Right lobe of liver (tissue), 6 donors: Measurements from ENCODE around the gene HMGB1. TPM values are rescaled to one million over a fixed set of nuclear protein-coding genes. Genes with fewer than 3 reads are reported as not detected.
A peak's percentile ranks its signal among the peaks of the same experiment; 100 is the strongest.

Experiments used
- ATAC-seq, 4 donors: fragments of 200-7000 bp; cut with Tn5 transposase; one replicate each; pipeline ENCODE4 v1.9.1; 2020; ENCODE audit warnings: mild to moderate bottlenecking in 4 of 4, moderate library complexity in 4 of 4
- DNase-seq, 3 donors: peaks; one replicate each; pipeline ENCODE4 v3.0.0-alpha.2; 2020
- H3K27ac ChIP-seq, 3 donors: fragments of 200-600 bp; one replicate each; pipeline ENCODE4 v1.8.0; 2022
- H3K27me3 ChIP-seq, 2 donors: fragments of 200-600 bp; one replicate each; pipeline ENCODE4 v1.8.0; 2022
- H3K36me3 ChIP-seq, 4 donors: fragments of 200-600 bp; sonication (generic) in 1 of 4; one replicate each; pipeline versions ENCODE4 v1.5.1 to v1.8.0; 2017 to 2022; ENCODE audit warnings: control low read depth in 1 of 4
- H3K4me1 ChIP-seq, 4 donors: fragments of 200-600 bp; sonication (generic) in 1 of 4; one replicate each; pipeline versions ENCODE4 v1.5.1 to v1.8.0; 2017 to 2022; ENCODE audit warnings: control low read depth in 1 of 4
- H3K4me3 ChIP-seq, 3 donors: fragments of 200-600 bp; one replicate each; pipeline ENCODE4 v1.8.0; 2022
- H3K9me3 ChIP-seq, 4 donors: fragments of 200-600 bp; sonication (generic) in 1 of 4; one replicate each; pipeline versions ENCODE4 v1.5.1 to v1.8.0; 2017 to 2022; ENCODE audit warnings: control low read depth in 1 of 4
- POLR2A ChIP-seq: fragments of 450-650 bp; IDR thresholded peaks from one replicate; pipeline ENCODE4 v1.6.1; 2017; ENCODE audit warnings: antibody characterized with exemption, mild to moderate bottlenecking
- WGBS: methylation state at CpG from one replicate; pipeline ENCODE4 v1.1.6; 2018; ENCODE audit warnings: low coverage, low lambda C conversion rate; ENCODE audit not compliant: insufficient coverage; ENCODE audit errors: missing lambda C conversion rate; 5-methylcytosine and 5-hydroxymethylcytosine counted together
- intact Hi-C, 2 donors: fragments of 100-400 bp; cut with DNase I; formaldehyde crosslinking; loops; one replicate each; pipeline versions ENCODE4 v1.11.2 to v1.14.1; 2022
- total RNA-seq, 6 experiments: library from RNA; depleted of rRNA in 2 of 6; stranded (reverse); fragments of >200 nt in 2 of 6; fragmentation: NEBNext Ultra II Directional in 3 of 6; extraction: Animal tissue kit (Norgen Biotek cat#: 25700) in 3 of 6; gene quantifications; one replicate each; pipeline versions ENCODE4 v1.1.0 to v1.2.4, GENCODE V29; 2016 to 2023
- TF ChIP-seq, protein P1 (sequence below), 4 donors: fragments of 200-600 bp in 3 of 4; fragments of 450-650 bp in 1 of 4; IDR thresholded peaks; one replicate each; pipeline versions ENCODE4 v1.5.1 to v1.8.0; 2016 to 2022; ENCODE audit warnings: antibody characterized with exemption in 4 of 4, mild to moderate bottlenecking in 2 of 4
- donor health status: DM: no; HTN: yes; CAD: no.
- donor health status: DM: no; HTN: no; CAD: no.
- donor health status: DM: no; HTN: no; CAD: no.
- donor health status: DM: no; HTN: yes; CAD: no.
- donor health status: DM: no; HTN: yes; CAD: no.

HMGB1 gene
- total RNA-seq, 6 experiments from 2014 or later: 80.6 to 167 (median 107) TPM

GRCh38 chr13:30431269-30431940, 34.3 kb downstream of the HMGB1 start:
- ATAC-seq (no peak), DNase-seq (no peak)
- Histone ChIP-seq H3K27ac (no peak overlapping the region), H3K27me3 (no peaks in the 10 kb centered on the region), H3K36me3 (no peaks in the 10 kb centered on the region), H3K4me3 (no peak overlapping the region), H3K9me3 (no peaks in the 10 kb centered on the region), H3K4me1 (no peaks in the 10 kb centered on the region)
- TF ChIP-seq, protein P1, sequence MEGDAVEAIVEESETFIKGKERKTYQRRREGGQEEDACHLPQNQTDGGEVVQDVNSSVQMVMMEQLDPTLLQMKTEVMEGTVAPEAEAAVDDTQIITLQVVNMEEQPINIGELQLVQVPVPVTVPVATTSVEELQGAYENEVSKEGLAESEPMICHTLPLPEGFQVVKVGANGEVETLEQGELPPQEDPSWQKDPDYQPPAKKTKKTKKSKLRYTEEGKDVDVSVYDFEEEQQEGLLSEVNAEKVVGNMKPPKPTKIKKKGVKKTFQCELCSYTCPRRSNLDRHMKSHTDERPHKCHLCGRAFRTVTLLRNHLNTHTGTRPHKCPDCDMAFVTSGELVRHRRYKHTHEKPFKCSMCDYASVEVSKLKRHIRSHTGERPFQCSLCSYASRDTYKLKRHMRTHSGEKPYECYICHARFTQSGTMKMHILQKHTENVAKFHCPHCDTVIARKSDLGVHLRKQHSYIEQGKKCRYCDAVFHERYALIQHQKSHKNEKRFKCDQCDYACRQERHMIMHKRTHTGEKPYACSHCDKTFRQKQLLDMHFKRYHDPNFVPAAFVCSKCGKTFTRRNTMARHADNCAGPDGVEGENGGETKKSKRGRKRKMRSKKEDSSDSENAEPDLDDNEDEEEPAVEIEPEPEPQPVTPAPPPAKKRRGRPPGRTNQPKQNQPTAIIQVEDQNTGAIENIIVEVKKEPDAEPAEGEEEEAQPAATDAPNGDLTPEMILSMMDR (IDR thresholded peaks at IDR 0.05): no peak
- no peak for TF ChIP-seq POLR2A
- intact Hi-C loops: no loop called here
- WGBS: 37% methylated on average over 2 of the region's 2 CpGs

GRCh38 chr13:30429721-30430694, 35.7 kb downstream of the HMGB1 start:
- ATAC-seq (peak in 1 of 4 donors; percentile 60), DNase-seq (no peak)
- H3K9me3 ChIP-seq: no peaks in the 10 kb centered on the region
- 56% methylated on average over 6 of the region's 6 CpGs for WGBS
- H3K36me3 ChIP-seq: no peaks in the 10 kb centered on the region
- H3K27me3 ChIP-seq: no peaks in the 10 kb centered on the region
- H3K4me1 ChIP-seq: no peaks in the 10 kb centered on the region
- intact Hi-C loops: no loop called here
- no peak overlapping the region for H3K4me3 ChIP-seq
- TF ChIP-seq, protein P1 (IDR thresholded peaks at IDR 0.05): no peak
- TF ChIP-seq POLR2A: no peak
- H3K27ac ChIP-seq: no peak overlapping the region

- Histone ChIP-seq H3K36me3 (no peaks in the 10 kb centered on the region), H3K4me1 (no peaks in the 10 kb centered on the region), H3K4me3 (no peak overlapping the region), H3K27me3 (no peaks in the 10 kb centered on the region), H3K9me3 (no peaks in the 10 kb centered on the region), H3K27ac (no peak overlapping the region)
- DNase-seq: no peak
- TF ChIP-seq POLR2A: no peak
- TF ChIP-seq, protein P1 (IDR thresholded peaks at IDR 0.05): no peak
- intact Hi-C loops: no loop called here
- ATAC-seq: no peak
- 91% methylated on average over 3 of the region's 3 CpGs for WGBS
These were observed 36.5 kb downstream of the HMGB1 start for GRCh38 chr13:30429235-30429634.

- H3K4me1 ChIP-seq: peaks cover 0 to 7% (median 2%) of the 10 kb centered on the region in 4 donors
- no peaks in the 10 kb centered on the region for H3K36me3 ChIP-seq
- TF ChIP-seq POLR2A: no peak
- TF ChIP-seq, protein P1 (IDR thresholded peaks at IDR 0.05): no peak
- H3K27ac ChIP-seq: no peak overlapping the region
- no peaks in the 10 kb centered on the region for H3K27me3 ChIP-seq
- intact Hi-C loops: no loop called here
- ATAC-seq (no peak), DNase-seq (no peak)
- no peak overlapping the region for H3K4me3 ChIP-seq
- WGBS: 67% methylated on average over 1 of the region's 3 CpGs
- H3K9me3 ChIP-seq: no peaks in the 10 kb centered on the region
These were observed 41.8 kb downstream of the HMGB1 start for GRCh38 chr13:30423891-30424290.
